Breast epithelium (tissue), 4 donors: ENCODE measurements around the gene ZNF133. TPM values are rescaled to one million over a fixed set of nuclear protein-coding genes. Genes with fewer than 3 reads are reported as not detected.

Experiments
- DNase-seq, 2 donors: peaks; one replicate each; pipeline ENCODE4 v3.0.0-alpha.2; 2019; ENCODE audit warnings: low spot score in 2 of 2
- H3K27ac ChIP-seq, 2 donors: fragments of 200-600 bp; sonication (generic) in 1 of 2; one replicate each; pipeline ENCODE4 v1.5.1; 2016 to 2019; ENCODE audit warnings: mild to moderate bottlenecking in 1 of 2
- H3K27me3 ChIP-seq, 2 donors: fragments of 200-600 bp; sonication (generic) in 1 of 2; one replicate each; pipeline versions ENCODE4 v1.5.1 to v1.6.0; 2017 to 2019; ENCODE audit warnings: control low read depth in 1 of 2, mild to moderate bottlenecking in 1 of 2
- H3K36me3 ChIP-seq: fragments of 200-600 bp; one replicate; pipeline ENCODE4 v1.5.1; 2019
- H3K4me1 ChIP-seq, 2 donors: fragments of 200-600 bp; sonication (generic); one replicate each; pipeline ENCODE4 v1.5.1; 2016 to 2019; ENCODE audit warnings: control low read depth in 1 of 2
- H3K4me3 ChIP-seq, 3 donors: fragments of 200-600 bp; sonication (generic); 1 replicate in 2 of 3; 2 replicates in 1 of 3; pipeline ENCODE4 v1.5.1; 2016 to 2019; ENCODE audit warnings: mild to moderate bottlenecking in 3 of 3, moderate library complexity in 2 of 3
- H3K9me3 ChIP-seq, 2 donors: fragments of 200-600 bp; sonication (generic) in 1 of 2; one replicate each; pipeline ENCODE4 v1.5.1; 2016 to 2019; ENCODE audit warnings: control low read depth in 1 of 2
- POLR2A ChIP-seq: fragments of 450-650 bp; IDR thresholded peaks from one replicate; pipeline ENCODE4 v1.6.1; 2016; ENCODE audit warnings: antibody characterized with exemption, mild to moderate bottlenecking, moderate library complexity
- POLR2AphosphoS5 ChIP-seq, 3 donors: sonication (generic); formaldehyde crosslinking; IDR thresholded peaks; one replicate each; pipeline ENCODE4 v1.6.1; 2017; ENCODE audit warnings: antibody characterized with exemption in 3 of 3
- intact Hi-C: fragments of 100-400 bp; cut with DNase I; formaldehyde crosslinking; loops from one replicate; pipeline ENCODE4 v1.15.1; 2023; ENCODE audit warnings: low total_unique reads
- total RNA-seq, 3 donors: library from RNA; depleted of rRNA; stranded (reverse); fragments of >200 nt; gene quantifications; one replicate each; pipeline ENCODE4 v1.1.0, GENCODE V29; 2016
- TF ChIP-seq, protein P1 (sequence below), 3 donors: fragments of 450-650 bp; IDR thresholded peaks; one replicate each; pipeline ENCODE4 v1.5.1; 2016 to 2017; ENCODE audit warnings: antibody characterized with exemption in 3 of 3, mild to moderate bottlenecking in 3 of 3, moderate library complexity in 3 of 3

The ZNF133 gene
- total RNA-seq, 3 donors from 2014 or later = 20.0 to 37.5 (median 33.1) TPM

DNA sequence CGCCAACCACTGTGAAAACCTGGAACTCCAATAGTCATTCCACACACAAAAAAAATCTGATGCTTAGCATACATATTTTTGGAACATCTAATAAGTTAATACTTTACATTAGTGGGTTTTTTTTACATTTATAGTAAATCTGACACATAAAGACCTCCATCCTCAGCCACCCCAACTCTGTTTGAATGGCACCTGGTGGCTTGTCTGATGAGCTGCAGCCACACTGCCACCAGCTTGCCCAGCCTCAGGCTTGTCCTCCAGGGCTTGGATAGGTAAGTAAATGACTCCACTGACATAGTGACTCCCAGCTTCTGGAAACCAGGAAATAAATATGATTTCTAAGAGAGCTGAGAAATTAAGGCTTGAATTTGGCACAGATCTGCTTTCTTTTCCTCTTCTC is 71.5 kb downstream of the ZNF133 start:
- Histone ChIP-seq H3K9me3 (no peaks in the 10 kb centered on the region), H3K27me3 (no peaks in the 10 kb centered on the region), H3K27ac (no peak overlapping the region), H3K4me3 (no peak overlapping the region), H3K4me1 (no peaks in the 10 kb centered on the region), H3K36me3 (no peaks in the 10 kb centered on the region)
- TF ChIP-seq, protein P1, sequence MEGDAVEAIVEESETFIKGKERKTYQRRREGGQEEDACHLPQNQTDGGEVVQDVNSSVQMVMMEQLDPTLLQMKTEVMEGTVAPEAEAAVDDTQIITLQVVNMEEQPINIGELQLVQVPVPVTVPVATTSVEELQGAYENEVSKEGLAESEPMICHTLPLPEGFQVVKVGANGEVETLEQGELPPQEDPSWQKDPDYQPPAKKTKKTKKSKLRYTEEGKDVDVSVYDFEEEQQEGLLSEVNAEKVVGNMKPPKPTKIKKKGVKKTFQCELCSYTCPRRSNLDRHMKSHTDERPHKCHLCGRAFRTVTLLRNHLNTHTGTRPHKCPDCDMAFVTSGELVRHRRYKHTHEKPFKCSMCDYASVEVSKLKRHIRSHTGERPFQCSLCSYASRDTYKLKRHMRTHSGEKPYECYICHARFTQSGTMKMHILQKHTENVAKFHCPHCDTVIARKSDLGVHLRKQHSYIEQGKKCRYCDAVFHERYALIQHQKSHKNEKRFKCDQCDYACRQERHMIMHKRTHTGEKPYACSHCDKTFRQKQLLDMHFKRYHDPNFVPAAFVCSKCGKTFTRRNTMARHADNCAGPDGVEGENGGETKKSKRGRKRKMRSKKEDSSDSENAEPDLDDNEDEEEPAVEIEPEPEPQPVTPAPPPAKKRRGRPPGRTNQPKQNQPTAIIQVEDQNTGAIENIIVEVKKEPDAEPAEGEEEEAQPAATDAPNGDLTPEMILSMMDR (IDR thresholded peaks at IDR 0.05) = no peak
- TF ChIP-seq POLR2A (no peak), POLR2AphosphoS5 (IDR thresholded peaks at IDR 0.05) (no peak)
- DNase-seq = no peak
- intact Hi-C loops = no loop called here

DNA sequence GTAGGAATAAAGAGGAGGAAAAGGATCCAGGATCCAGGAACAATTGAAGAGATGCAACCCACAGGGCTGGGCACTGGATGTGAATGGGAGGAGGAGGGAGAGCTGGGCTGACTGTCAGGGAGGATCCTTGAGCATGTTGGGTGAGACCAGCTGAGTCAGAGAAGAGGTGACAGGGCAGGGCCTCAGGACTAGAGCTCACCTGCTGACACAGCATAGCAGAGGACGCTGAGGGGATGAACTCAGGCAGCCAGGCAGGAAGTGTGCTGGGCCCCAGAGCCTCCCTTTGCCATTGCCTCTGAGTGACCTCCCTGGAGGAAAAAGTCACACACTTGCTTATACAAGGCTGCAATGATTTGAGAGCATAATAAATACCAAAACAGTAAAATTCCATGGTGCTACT is 72.3 kb downstream of the ZNF133 start:
- H3K36me3 ChIP-seq = no peaks in the 10 kb centered on the region
- TF ChIP-seq POLR2A (no peak), POLR2AphosphoS5 (IDR thresholded peaks at IDR 0.05) (no peak)
- TF ChIP-seq, protein P1 (IDR thresholded peaks at IDR 0.05) = no peak
- no peaks in the 10 kb centered on the region for H3K9me3 ChIP-seq
- H3K27ac ChIP-seq = no peak overlapping the region
- intact Hi-C loops = no loop called here
- DNase-seq = no peak
- no peaks in the 10 kb centered on the region for H3K4me1 ChIP-seq
- H3K4me3 ChIP-seq = no peak overlapping the region
- no peaks in the 10 kb centered on the region for H3K27me3 ChIP-seq

DNA sequence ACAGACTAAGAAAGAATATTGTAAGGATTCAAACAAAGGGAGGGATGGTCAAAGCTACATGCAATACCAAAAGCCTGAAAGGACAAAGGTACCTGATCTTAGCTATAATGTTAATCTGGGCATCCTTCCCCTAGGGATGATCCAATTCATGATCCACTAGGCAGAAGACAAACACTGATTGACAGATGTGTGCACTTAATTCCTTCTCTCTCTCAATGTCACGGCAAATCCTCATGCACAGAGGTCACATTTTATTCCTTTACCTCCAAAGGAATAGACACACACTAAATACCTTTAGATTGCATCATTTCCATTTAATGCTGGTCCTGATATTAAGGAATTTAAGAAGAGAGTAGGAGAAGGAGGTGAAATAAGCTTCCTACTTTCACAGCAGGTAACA is 73.4 kb downstream of the ZNF133 start:
- H3K27ac ChIP-seq = no peak overlapping the region
- no peaks in the 10 kb centered on the region for H3K4me1 ChIP-seq
- no peaks in the 10 kb centered on the region for H3K36me3 ChIP-seq
- TF ChIP-seq POLR2AphosphoS5 (IDR thresholded peaks at IDR 0.05) = no peak
- TF ChIP-seq, protein P1 (IDR thresholded peaks at IDR 0.05) = no peak
- TF ChIP-seq POLR2A = no peak
- no peaks in the 10 kb centered on the region for H3K27me3 ChIP-seq
- intact Hi-C loops = no loop called here
- no peak for DNase-seq
- no peaks in the 10 kb centered on the region for H3K9me3 ChIP-seq
- H3K4me3 ChIP-seq = no peak overlapping the region

DNA sequence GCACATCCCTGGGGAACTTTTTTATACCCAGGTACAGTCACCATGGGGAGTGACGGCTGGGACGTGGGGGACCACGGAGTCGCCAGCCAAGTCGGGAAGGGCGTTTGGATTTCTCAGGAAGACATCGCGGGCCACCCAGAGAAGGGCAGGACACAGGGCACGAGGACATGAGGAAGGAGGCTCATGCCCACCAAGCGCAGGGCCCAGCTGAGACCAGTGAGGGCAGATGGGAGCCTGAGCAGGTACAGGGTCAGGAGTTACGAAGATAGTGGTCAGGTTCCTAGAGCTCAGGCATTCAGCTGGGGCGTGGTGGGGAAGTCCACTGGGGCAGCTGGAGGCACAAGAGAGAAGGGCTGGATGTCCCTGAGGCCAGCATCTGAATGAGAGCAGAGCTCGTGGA is 74.6 kb downstream of the ZNF133 start:
- H3K9me3 ChIP-seq = no peaks in the 10 kb centered on the region
- no peak overlapping the region for H3K27ac ChIP-seq
- no peaks in the 10 kb centered on the region for H3K27me3 ChIP-seq
- DNase-seq = no peak
- TF ChIP-seq, protein P1 (IDR thresholded peaks at IDR 0.05) = no peak
- TF ChIP-seq POLR2AphosphoS5 (IDR thresholded peaks at IDR 0.05) (no peak), POLR2A (no peak)
- intact Hi-C loops = no loop called here
- H3K4me3 ChIP-seq = no peak overlapping the region
- no peaks in the 10 kb centered on the region for H3K4me1 ChIP-seq
- no peaks in the 10 kb centered on the region for H3K36me3 ChIP-seq

DNA sequence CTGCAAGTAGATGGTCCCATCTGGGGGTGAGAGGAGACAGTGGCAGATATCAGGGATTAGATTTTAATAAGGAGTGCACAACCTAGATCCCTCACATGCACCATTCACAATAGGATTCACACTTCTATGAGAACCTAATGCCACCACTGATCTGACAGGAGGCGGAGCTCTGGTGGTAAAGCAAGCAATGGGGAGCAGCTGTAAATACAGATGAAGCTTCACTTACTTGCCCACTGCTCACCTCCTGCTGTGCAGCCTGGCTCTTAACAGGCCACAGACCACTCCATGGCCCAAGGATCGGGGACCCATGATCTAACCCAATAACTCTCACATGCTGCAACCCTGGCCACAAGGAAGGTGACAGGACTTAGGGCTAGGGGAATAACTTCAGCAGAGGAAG is 75.4 kb downstream of the ZNF133 start:
- intact Hi-C loops = no loop called here
- no peaks in the 10 kb centered on the region for H3K4me1 ChIP-seq
- H3K36me3 ChIP-seq = no peaks in the 10 kb centered on the region
- DNase-seq = no peak
- no peaks in the 10 kb centered on the region for H3K9me3 ChIP-seq
- H3K4me3 ChIP-seq = no peak overlapping the region
- TF ChIP-seq, protein P1 (IDR thresholded peaks at IDR 0.05) = no peak
- TF ChIP-seq POLR2AphosphoS5 (IDR thresholded peaks at IDR 0.05) = no peak
- no peak for TF ChIP-seq POLR2A
- H3K27me3 ChIP-seq = no peaks in the 10 kb centered on the region
- no peak overlapping the region for H3K27ac ChIP-seq
